Measurements from ENCODE around the gene APCDD1L.

The APCDD1L gene

GRCh38 chr20:58555078-58555765, 40.0 kb upstream of the APCDD1L start:
- H3K4me3 ChIP-seq (ENCODE audit: low read depth, low read length): no peak overlapping the region
- TF ChIP-seq CTCF (IDR thresholded peaks at IDR 0.05; ENCODE audit: insufficient read depth, low read length, missing control alignments): no peak
- CTCF ChIA-PET: interaction anchor here (0.9 to 1.3 kb wide), 3 partner anchors 10 to 91 kb away, joined by 3 to 5 read pairs (median 3); no protein-coding TSS in a partner anchor
- POLR2A ChIA-PET: interaction anchor here (0.8 to 1.4 kb wide), 5 partner anchors 13 to 96 kb away, joined by 3 to 5 read pairs (median 3); partner anchors contain the start of gene STX16
- DNase-seq (ENCODE audit: low read depth, low spot score): no peak

DNA sequence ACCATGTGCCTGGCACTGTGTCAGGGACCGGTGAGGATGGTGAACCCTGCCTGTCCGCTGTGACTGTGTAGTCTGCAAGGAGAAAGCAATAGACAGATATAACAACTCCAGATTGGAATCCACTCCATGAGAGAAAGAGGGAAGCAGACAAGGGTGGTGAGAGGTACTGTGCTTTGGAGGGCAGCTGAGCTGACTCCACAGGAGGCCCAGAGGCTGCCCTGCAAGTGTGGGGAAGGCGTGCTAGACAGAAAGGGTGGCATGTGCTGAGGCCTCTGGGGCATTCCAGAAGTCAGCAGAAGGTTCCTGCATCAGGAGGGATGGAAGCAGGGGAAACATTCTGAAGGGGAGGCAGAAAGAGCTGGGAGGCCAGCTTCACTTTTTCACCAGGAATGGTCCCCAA, 39.3 kb upstream of the APCDD1L start:
- POLR2A ChIA-PET: interaction anchor here (0.8 to 1.4 kb wide), 5 partner anchors 13 to 97 kb away, joined by 3 to 5 read pairs (median 3); partner anchors contain the start of gene STX16
- no peak overlapping the region for H3K4me3 ChIP-seq (ENCODE audit: low read depth, low read length)
- CTCF ChIA-PET: interaction anchor here (0.7 to 1.3 kb wide), 4 partner anchors 10 to 317 kb away, joined by 3 to 5 read pairs (median 3); no protein-coding TSS in a partner anchor
- TF ChIP-seq CTCF (IDR thresholded peaks at IDR 0.05; ENCODE audit: insufficient read depth, low read length, missing control alignments): no peak
- DNase-seq (ENCODE audit: low read depth, low spot score): no peak

DNA sequence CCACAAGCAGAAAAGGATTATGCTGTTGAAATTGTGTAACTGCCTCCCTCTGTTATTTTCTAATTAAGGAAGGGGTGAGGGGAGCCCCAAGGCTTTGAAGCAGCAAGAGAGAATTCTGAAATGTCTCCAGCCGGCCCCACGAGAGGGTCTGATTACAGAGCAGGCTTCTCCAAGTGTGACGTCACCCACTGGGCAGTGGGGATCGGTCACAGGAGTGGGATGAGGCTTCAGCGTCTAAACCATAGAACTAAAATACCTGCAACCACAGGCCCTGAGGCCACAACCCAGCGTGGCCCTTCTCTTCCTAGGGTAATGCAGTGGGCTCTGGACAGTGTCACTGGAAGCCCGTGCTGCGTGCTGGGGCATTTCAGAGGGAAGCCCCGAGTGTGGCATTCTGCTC, 38.6 kb upstream of the APCDD1L start:
- CTCF ChIA-PET: interaction anchor here (0.9 kb wide), 1 partner anchor 16 kb away, joined by 3 read pairs; no protein-coding TSS in a partner anchor
- POLR2A ChIA-PET: no interaction called here
- H3K4me3 ChIP-seq (ENCODE audit: low read depth, low read length): no peak overlapping the region
- no peak for TF ChIP-seq CTCF (IDR thresholded peaks at IDR 0.05; ENCODE audit: insufficient read depth, low read length, missing control alignments)
- DNase-seq (ENCODE audit: low read depth, low spot score): no peak

DNA sequence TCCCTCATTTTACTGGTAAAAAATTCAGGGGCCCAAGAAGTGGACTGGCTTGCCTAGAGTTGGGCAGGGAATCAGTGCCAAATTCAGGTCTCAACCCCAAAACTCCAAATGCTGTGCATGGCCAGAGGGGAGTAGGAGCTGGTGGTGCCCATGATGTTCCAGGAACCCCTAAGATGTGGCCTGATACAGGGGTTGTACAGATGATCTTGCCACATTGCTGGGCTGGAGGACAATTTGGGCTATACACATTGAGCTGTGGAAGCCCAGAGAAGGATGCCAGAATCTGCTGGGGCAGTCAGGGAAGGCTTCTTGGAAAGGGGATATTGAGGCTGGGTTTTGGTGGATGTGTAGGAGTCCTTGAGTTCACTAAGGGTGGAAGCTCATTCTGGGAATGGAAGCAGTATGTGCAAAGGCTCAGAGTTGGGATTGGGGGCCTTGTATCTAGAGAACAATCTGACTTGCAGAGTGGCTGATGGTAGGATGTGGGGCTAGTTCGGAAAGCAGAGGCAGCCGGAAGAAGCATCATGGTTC, 38.0 kb upstream of the APCDD1L start:
- no peak overlapping the region for H3K4me3 ChIP-seq (ENCODE audit: low read depth, low read length)
- ChIA-PET CTCF (interaction anchor here (0.9 kb wide), 1 partner anchor 16 kb away, joined by 3 read pairs; no protein-coding TSS in a partner anchor), POLR2A (no interaction called here)
- no peak for DNase-seq (ENCODE audit: low read depth, low spot score)
- no peak for TF ChIP-seq CTCF (IDR thresholded peaks at IDR 0.05; ENCODE audit: insufficient read depth, low read length, missing control alignments)

DNA sequence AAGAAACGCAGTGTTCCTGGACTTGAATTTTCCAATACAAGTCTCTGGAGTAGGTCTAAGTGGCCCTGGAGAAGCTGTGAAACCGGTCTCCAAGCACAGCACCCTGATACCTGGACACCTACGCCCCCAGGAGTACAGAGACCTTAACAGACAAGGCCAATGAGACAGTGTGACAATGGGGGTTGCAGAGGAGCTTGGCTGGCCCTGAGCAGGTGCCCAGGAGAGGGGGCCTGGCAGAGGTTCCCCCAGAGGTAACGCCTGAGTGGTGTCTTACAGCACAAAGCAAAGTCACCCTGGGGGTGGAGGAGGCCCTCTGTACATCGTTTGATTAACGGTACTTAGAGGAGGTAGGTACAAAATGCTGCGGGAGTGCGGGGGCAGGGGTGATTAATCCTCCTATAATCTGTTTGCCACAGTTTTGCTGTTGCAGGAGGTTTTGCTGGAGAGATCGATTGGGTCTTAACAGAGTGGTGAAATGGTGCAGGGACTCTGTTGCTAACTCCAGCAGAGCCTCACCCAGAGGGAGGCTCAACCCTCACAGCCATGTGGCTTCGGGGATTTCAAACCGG, 37.3 kb upstream of the APCDD1L start:
- H3K4me3 ChIP-seq (ENCODE audit: low read depth, low read length): no peak overlapping the region
- POLR2A ChIA-PET: no interaction called here
- CTCF ChIA-PET: no interaction called here
- no peak for DNase-seq (ENCODE audit: low read depth, low spot score)
- TF ChIP-seq CTCF (IDR thresholded peaks at IDR 0.05; ENCODE audit: insufficient read depth, low read length, missing control alignments): no peak

DNA sequence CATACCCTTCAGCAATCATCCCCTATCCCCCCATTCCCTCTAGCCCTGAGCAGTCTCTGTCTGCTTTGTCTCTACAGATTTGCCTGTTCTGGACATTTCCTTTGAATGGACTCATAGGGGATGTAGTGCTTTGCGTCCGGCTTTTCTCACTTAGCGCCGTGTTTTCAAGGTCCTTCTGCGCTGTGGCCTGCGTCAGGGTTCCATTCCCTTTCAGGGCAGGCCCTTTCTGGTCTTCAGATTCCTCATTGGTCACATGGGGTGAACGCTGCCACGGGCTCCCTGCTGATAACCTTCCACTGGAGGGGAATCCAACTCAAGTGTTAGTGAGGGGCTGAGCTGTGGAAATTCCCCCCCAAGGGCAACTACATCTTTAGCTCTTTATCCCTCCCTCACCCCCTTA, 36.4 kb upstream of the APCDD1L start:
- TF ChIP-seq CTCF (IDR thresholded peaks at IDR 0.05; ENCODE audit: insufficient read depth, low read length, missing control alignments): no peak
- ChIA-PET POLR2A (interaction anchor here (1.9 kb wide), 1 partner anchor 21 kb away, joined by 11 read pairs; no protein-coding TSS in a partner anchor), CTCF (no interaction called here)
- no peak for DNase-seq (ENCODE audit: low read depth, low spot score)
- no peak overlapping the region for H3K4me3 ChIP-seq (ENCODE audit: low read depth, low read length)

Measured in AG04449 (cell line).